HepG2 (cell line): ENCODE results near the gene HMGCS2. TPM values are rescaled to one million over a fixed set of nuclear protein-coding genes. Genes with fewer than 3 reads are reported as not detected.
"Not testable (repeated sequence)": the region's sequence is repeated elsewhere in the genome, so short reads cannot be mapped to it uniquely, and the experiment has no call there.

Experiments
- ATAC-seq: fragments of 200-7000 bp; cut with Tn5 transposase; 3 replicates; pipeline ENCODE4 v1.9.1; 2020; ENCODE audit warnings: mild to moderate bottlenecking, moderate library complexity
- BruUV-seq: library from RNA; stranded (reverse); fragments of 400-500 nt; replicated peaks from 2 replicates; lab custom pipeline; 2021; lab: Mats Ljungman, UMichigan
- CTCF ChIA-PET: fragments of 300-600 bp; formaldehyde crosslinking; extraction: SDS; loops from one replicate; lab custom pipeline; 2021; ENCODE audit warnings: low total read pairs, inconsistent platforms, low intra/inter-chr PET ratio; lab: Yijun Ruan, JAX
- POLR2A ChIA-PET: fragments of 350-600 bp; sonication (Branson Sonifier 250); formaldehyde crosslinking; loops from one replicate; lab custom pipeline; 2020; ENCODE audit warnings: antibody characterized with exemption, inconsistent platforms; lab: Yijun Ruan, JAX
- DNase-seq: peaks from one replicate; pipeline ENCODE4 v3.0.0-alpha.2; 2015; ENCODE audit warnings: low spot score
- FAIRE-seq: peaks from 3 replicates; lab custom pipeline; 2011; peaks lifted over from hg19 to GRCh38; lab: Jason Lieb, UNC
- H2AFZ ChIP-seq: one replicate; pipeline ENCODE4 v1.6.1; 2011; ENCODE audit warnings: low read length, inconsistent platforms
- H3K27ac ChIP-seq: fragments of 300-600 bp; 3 replicates; pipeline ENCODE4 v1.8.0; 2011; ENCODE audit warnings: mixed run types, mild to moderate bottlenecking, mixed read lengths, low read length, inconsistent platforms; ENCODE audit not compliant: insufficient read depth; ENCODE audit errors: extremely low read length
- H3K27me3 ChIP-seq, 2 experiments: fragments of 200-600 bp in 1 of 2; 2 replicates in 1 of 2; 3 replicates in 1 of 2; pipeline versions ENCODE4 v1.6.0 to v1.8.0; 2011; ENCODE audit warnings: low read length in 2 of 2, mild to moderate bottlenecking in 2 of 2, moderate library complexity in 2 of 2, inconsistent platforms in 1 of 2; ENCODE audit not compliant: insufficient read depth in 2 of 2, control insufficient read depth in 1 of 2
- H3K36me3 ChIP-seq, 2 experiments: fragments of 200-600 bp in 1 of 2; replicated peaks in 1 of 2; 2 replicates in 1 of 2; 3 replicates in 1 of 2; pipeline versions ENCODE4 v1.5.1 to v1.8.0; 2011; ENCODE audit warnings: low read length in 2 of 2, inconsistent platforms in 1 of 2; ENCODE audit not compliant: insufficient read depth in 2 of 2, control insufficient read depth in 1 of 2
- H3K4me1 ChIP-seq: 2 replicates; pipeline ENCODE4 v1.5.1; 2012; ENCODE audit warnings: low read length, inconsistent platforms; ENCODE audit not compliant: insufficient read depth
- H3K4me2 ChIP-seq: 2 replicates; pipeline ENCODE4 v1.6.0; 2011; ENCODE audit warnings: low read depth, low read length, inconsistent platforms
- H3K4me3 ChIP-seq, 3 experiments: fragments of 200-600 bp in 1 of 3; sonication (generic), shearing (Covaris generic) in 1 of 3; replicated peaks in 1 of 3; 2 replicates each; pipeline ENCODE4 v1.5.1; 2011 to 2016; ENCODE audit warnings: low read length in 3 of 3, inconsistent platforms in 2 of 3, low read depth in 2 of 3, mild to moderate bottlenecking in 2 of 3, control low read depth in 1 of 3, mixed read lengths in 1 of 3; ENCODE audit not compliant: insufficient read depth in 1 of 3
- H3K79me2 ChIP-seq: one replicate; pipeline ENCODE4 v1.6.1; 2011; ENCODE audit warnings: low read length, inconsistent platforms; ENCODE audit not compliant: insufficient read depth
- H3K9ac ChIP-seq: 2 replicates; pipeline ENCODE4 v1.6.0; 2011; ENCODE audit warnings: mild to moderate bottlenecking, low read depth, low read length, inconsistent platforms; ENCODE audit not compliant: insufficient read depth
- H3K9me3 ChIP-seq: 2 replicates; pipeline ENCODE4 v1.5.1; 2012; ENCODE audit warnings: mild to moderate bottlenecking, low read length
- H4K20me1 ChIP-seq: 2 replicates; pipeline ENCODE4 v1.6.0; 2011; ENCODE audit warnings: inconsistent platforms, mild to moderate bottlenecking, low read length, moderate library complexity; ENCODE audit not compliant: insufficient read depth
- ARNT2 ChIP-seq: sonication (generic); formaldehyde crosslinking; IDR thresholded peaks from 2 replicates; pipeline ENCODE4 v1.8.0; 2022; ENCODE audit warnings: mild to moderate bottlenecking, low read depth, missing genetic modification reagents, moderate library complexity
- CBX5 ChIP-seq: sonication (generic); formaldehyde crosslinking; IDR thresholded peaks from 2 replicates; pipeline ENCODE4 v1.4.0; 2020; ENCODE audit warnings: missing genetic modification reagents, borderline replicate concordance
- HDAC2 ChIP-seq: sonication (generic); formaldehyde crosslinking; IDR thresholded peaks from 2 replicates; pipeline ENCODE4 v1.4.0; 2020; ENCODE audit warnings: missing genetic modification reagents
- SIX4 ChIP-seq: sonication (generic); formaldehyde crosslinking; IDR thresholded peaks from 2 replicates; pipeline ENCODE4 v1.4.0; 2020; ENCODE audit warnings: missing genetic modification reagents
- ZNF496 ChIP-seq: sonication (generic); formaldehyde crosslinking; IDR thresholded peaks from 2 replicates; pipeline ENCODE4 v1.8.1; 2023; ENCODE audit warnings: mild to moderate bottlenecking, moderate library complexity, missing genetic modification reagents; ENCODE audit not compliant: insufficient replicate concordance
- ZNF788 ChIP-seq: sonication (generic); formaldehyde crosslinking; IDR thresholded peaks from 2 replicates; pipeline ENCODE4 v1.5.0; 2020; ENCODE audit warnings: mild to moderate bottlenecking, missing genetic modification reagents, borderline replicate concordance
- ZZZ3 ChIP-seq: sonication (generic); formaldehyde crosslinking; IDR thresholded peaks from 2 replicates; pipeline ENCODE4 v1.4.0; 2020; ENCODE audit warnings: missing genetic modification reagents, mild to moderate bottlenecking, borderline replicate concordance
- WGBS: methylation state at CpG from one replicate; pipeline ENCODE4 v1.1.6; 2017; ENCODE audit warnings: low lambda C conversion rate; 5-methylcytosine and 5-hydroxymethylcytosine counted together
- in situ Hi-C: cut with HindIII; loops from 2 replicates; pipeline ENCODE4 v1.10.0; 2017; ENCODE audit warnings: low pct_unique_long_range_greater_than_20kb; ENCODE audit not compliant: extremely low pct_ligation_motif_present
- intact Hi-C: fragments of 100-400 bp; cut with micrococcal nuclease; formaldehyde crosslinking; loops from one replicate; pipeline ENCODE4 v1.10.0; 2022; ENCODE audit not compliant: unreplicated experiment
- polyA plus RNA-seq, 8 experiments: library from polyadenylated mRNA; depleted of rRNA in 3 of 8; stranded (reverse) in 7 of 8; unstranded in 1 of 8; fragments of >200 nt; fragmentation: Illumina TruSeq in 4 of 8; extraction: Trizol in 4 of 8; gene quantifications; 2 replicates each; pipeline versions ENCODE4 v1.2.1 to v1.2.3, GENCODE V29; 2011 to 2016; ENCODE audit warnings: low read depth in 4 of 8, missing spikeins in 1 of 8, mixed read lengths in 1 of 8; ENCODE audit not compliant: insufficient read depth in 1 of 8
- total RNA-seq, 5 experiments: library from RNA; depleted of rRNA; stranded (reverse); fragments of >200 nt; fragmentation: Illumina TruSeq; extraction: Trizol; gene quantifications; 2 replicates each; pipeline ENCODE4 v1.2.3, GENCODE V29; 2016; ENCODE audit warnings: low read depth in 1 of 5
- TF ChIP-seq, protein P1 (sequence below): sonication (generic); formaldehyde crosslinking; IDR thresholded peaks from 2 replicates; pipeline ENCODE4 v1.9.0; 2022; ENCODE audit warnings: missing genetic modification reagents, mild to moderate bottlenecking, borderline replicate concordance
- TF ChIP-seq, protein P2 (sequence below): sonication (generic); formaldehyde crosslinking; IDR thresholded peaks from 2 replicates; pipeline ENCODE4 v1.4.0; 2020; ENCODE audit warnings: mild to moderate bottlenecking, missing genetic modification reagents

Gene HMGCS2
- total and polyA plus RNA-seq, 2 of the 13 experiments (the other 11 are each of a cell fraction or from before 2014, with no cell fraction given): 0.44 to 1.5 TPM

DNA sequence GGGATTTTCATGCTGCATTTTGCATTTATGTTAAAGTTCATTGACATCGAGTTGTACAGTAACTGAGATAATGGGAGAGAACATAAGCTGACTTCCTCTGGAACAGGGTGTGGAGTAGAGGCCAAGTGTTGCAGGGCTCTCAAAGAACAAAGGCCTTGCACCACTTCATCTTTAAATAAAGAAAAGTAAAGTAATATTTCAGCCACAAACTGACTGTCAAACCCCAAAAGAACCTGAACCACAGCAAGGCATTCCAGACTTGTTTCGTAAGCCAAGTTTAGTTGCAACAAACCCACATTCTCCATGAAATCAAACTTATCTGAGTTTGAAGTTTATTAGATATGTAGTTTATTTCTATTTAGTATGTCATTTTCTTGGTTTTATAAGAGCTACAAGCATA lies 19.1 kb upstream of the HMGCS2 start:
- H3K36me3 ChIP-seq: no peaks in the 10 kb centered on the region
- H3K4me3 ChIP-seq: no peak overlapping the region
- in situ Hi-C loops (no loop called here), intact Hi-C loops (no loop called here)
- H3K4me2 ChIP-seq: no peak overlapping the region; the same call in 1 of the 2 replicates
- H3K27ac ChIP-seq: no peak overlapping the region
- FAIRE-seq: peak; percentile 37
- no peak for DNase-seq
- ChIA-PET POLR2A (no interaction called here), CTCF (no interaction called here)
- no TSS peak for BruUV-seq
- TF ChIP-seq ZZZ3 (no peak), ZNF788 (CRISPR knock-in tag) (no peak), SIX4 (no peak), ZNF496 (CRISPR knock-in tag) (no peak), CBX5 (CRISPR knock-in tag) (no peak), HDAC2 (CRISPR knock-in tag) (no peak), ARNT2 (CRISPR knock-in tag) (no peak)
- TF ChIP-seq, protein P1, sequence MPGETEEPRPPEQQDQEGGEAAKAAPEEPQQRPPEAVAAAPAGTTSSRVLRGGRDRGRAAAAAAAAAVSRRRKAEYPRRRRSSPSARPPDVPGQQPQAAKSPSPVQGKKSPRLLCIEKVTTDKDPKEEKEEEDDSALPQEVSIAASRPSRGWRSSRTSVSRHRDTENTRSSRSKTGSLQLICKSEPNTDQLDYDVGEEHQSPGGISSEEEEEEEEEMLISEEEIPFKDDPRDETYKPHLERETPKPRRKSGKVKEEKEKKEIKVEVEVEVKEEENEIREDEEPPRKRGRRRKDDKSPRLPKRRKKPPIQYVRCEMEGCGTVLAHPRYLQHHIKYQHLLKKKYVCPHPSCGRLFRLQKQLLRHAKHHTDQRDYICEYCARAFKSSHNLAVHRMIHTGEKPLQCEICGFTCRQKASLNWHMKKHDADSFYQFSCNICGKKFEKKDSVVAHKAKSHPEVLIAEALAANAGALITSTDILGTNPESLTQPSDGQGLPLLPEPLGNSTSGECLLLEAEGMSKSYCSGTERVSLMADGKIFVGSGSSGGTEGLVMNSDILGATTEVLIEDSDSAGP (CRISPR knock-in tag): no peak
- TF ChIP-seq, protein P2, sequence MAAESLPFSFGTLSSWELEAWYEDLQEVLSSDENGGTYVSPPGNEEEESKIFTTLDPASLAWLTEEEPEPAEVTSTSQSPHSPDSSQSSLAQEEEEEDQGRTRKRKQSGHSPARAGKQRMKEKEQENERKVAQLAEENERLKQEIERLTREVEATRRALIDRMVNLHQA (CRISPR knock-in tag): no peak
- no peak overlapping the region for H3K9ac ChIP-seq
- no peaks in the 10 kb centered on the region for H3K9me3 ChIP-seq
- H4K20me1 ChIP-seq: no peaks in the 10 kb centered on the region
- no peak for ATAC-seq
- H3K4me1 ChIP-seq: peaks cover 70% of the 10 kb centered on the region
- 9% methylated on average over 2 of the region's 2 CpGs for WGBS
- no peak overlapping the region for H2AFZ ChIP-seq
- no peaks in the 10 kb centered on the region for H3K27me3 ChIP-seq
- no peaks in the 10 kb centered on the region for H3K79me2 ChIP-seq

DNA sequence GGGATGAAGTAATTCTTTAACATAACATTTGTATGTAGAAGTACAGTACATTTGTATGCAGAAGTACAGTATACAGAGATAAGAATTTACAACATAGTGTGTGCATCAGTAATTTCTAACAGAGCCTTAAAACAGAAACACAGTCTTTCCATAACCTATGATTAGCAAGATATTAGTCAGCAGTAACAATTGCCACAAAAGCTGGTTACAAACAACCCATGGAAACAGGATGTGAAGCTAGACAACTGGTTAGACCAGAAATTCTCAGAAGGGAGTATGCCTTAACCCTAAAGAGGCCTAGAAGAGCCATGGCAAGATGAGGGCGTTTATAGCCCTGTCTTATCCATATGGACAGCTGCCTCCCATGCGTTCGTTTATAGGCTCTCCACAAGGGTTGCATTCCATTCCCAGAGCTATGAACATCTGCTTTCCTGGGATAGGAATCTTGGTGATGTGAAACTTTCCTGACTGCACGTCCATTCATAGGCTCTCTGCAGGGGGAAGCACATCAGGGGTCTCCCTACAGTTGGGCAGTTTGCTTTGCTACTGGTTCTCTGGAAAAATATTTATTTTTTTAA lies 17.9 kb upstream of the HMGCS2 start:
- in situ Hi-C loops, intact Hi-C loops, H3K27me3 ChIP-seq, H3K79me2 ChIP-seq, H2AFZ ChIP-seq, H3K36me3 ChIP-seq, H3K4me3 ChIP-seq, ATAC-seq, BruUV-seq, H3K9me3 ChIP-seq, CTCF ChIA-PET, H3K9ac ChIP-seq, H3K4me2 ChIP-seq, FAIRE-seq, DNase-seq, H3K27ac ChIP-seq, H4K20me1 ChIP-seq: not testable (repeated sequence)
- H3K4me1 ChIP-seq: peaks cover 72% of the 10 kb centered on the region
- 22% methylated on average over 4 of the region's 4 CpGs for WGBS
- POLR2A ChIA-PET: interaction anchor here (1.5 kb wide), 1 partner anchor 20 kb away, joined by 4 read pairs; no protein-coding TSS in a partner anchor

DNA sequence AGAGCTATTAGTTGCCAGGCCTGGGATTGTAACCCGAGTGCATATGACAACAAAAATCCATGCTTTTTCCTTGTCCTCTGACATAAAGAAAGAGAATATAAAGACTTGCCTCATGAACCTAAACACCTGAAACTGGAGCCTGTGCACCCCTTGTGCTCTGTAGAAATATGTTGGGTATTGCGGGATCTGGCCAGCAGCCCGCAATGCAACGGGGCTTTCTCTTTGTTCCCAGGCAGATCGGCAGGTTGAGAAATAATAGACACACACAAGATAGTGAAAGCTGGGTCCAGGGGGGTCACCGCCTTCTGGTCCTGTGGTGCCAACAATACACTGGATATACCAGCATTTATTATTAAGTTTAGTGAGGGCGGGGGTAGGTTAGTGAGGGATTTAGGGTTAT lies 17.3 kb upstream of the HMGCS2 start:
- H3K9ac ChIP-seq, H3K9me3 ChIP-seq, FAIRE-seq, H3K27ac ChIP-seq, H2AFZ ChIP-seq, H3K79me2 ChIP-seq, H3K27me3 ChIP-seq, CTCF ChIA-PET, ATAC-seq, in situ Hi-C loops, BruUV-seq, H3K4me3 ChIP-seq, DNase-seq, H4K20me1 ChIP-seq, H3K36me3 ChIP-seq, intact Hi-C loops: not testable (repeated sequence)
- POLR2A ChIA-PET: interaction anchor here (1.5 kb wide), 1 partner anchor 19 kb away, joined by 4 read pairs; no protein-coding TSS in a partner anchor
- peaks cover 70% of the 10 kb centered on the region for H3K4me1 ChIP-seq
- peak overlapping the region; percentile 30; the same call in 1 of the 2 replicates for H3K4me2 ChIP-seq
- 2% methylated on average over 7 of the region's 7 CpGs for WGBS
